ENCODE measurements around the gene SLC38A10.

The SLC38A10 gene

DNA sequence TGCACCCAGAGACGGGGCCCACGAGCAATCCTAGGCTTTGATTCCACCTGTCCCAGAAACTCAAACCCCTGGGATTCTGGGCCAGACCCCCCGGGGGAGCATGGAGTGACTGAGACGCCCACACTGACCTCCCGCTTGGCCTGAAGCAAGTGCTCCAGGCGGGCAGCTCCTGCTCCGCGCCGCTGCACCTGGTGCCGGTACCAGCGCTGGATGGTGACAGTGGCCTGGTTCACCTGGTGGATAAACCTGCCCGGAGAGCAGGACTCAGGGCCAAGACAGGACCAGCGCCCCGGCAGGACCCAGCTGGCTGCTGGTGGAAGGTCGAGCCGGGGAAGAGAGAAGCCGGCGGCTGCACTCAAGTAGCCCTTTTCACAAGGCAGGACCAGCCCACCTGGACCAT, 94.9 kb downstream of the SLC38A10 start:
- no peak for DNase-seq

DNA sequence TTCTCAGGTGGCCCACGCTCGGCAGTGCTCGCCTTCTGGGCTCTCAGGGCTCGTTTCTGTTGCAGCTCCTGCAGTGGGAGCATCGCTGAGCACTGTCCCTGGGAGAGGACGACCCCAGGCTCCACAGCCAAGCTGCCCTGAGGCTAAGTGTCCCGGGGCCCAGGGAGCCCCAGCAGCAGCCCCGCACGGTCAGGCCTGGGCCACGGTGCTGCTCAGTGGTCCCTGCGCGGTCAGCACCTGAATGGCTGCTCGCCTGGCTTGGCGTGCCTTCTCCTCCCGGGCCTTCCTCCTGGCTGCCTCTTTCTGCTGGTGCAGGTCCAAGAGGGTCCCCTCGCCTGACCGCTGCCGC, 95.7 kb downstream of the SLC38A10 start:
- DNase-seq = no peak

DNA sequence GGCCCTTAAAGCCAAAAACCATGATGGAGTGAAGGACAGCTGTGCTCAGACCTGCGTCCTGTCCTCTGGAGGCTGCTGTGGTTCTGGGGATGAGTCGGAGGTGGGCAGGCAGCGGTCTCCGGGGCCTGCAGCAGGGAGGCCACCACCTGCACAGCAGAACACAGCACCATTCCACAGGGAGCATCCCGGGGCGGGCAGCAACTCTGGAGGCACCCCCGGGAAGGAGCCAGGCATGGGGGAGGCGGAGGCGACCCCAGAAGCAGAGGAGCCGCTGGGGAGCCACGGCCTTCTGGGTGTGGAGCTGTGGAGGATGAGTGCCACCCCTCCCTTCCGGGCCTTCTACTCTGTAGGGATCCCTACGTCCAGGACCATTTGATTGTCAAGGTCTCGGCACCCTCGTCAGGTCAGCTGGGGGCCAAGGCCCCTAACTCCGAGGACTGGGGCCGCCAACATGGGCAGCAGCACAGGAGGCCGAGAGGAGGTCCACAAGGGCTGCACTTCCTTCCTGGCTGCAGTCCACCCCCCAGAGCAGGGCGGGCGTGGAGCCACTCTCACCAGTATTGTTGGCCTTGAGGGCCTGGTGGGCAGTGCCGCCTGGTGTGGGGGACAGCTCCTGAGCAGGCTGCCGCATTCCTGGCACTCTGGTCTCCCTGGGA, 96.2 kb downstream of the SLC38A10 start:
- no peak for DNase-seq

DNA sequence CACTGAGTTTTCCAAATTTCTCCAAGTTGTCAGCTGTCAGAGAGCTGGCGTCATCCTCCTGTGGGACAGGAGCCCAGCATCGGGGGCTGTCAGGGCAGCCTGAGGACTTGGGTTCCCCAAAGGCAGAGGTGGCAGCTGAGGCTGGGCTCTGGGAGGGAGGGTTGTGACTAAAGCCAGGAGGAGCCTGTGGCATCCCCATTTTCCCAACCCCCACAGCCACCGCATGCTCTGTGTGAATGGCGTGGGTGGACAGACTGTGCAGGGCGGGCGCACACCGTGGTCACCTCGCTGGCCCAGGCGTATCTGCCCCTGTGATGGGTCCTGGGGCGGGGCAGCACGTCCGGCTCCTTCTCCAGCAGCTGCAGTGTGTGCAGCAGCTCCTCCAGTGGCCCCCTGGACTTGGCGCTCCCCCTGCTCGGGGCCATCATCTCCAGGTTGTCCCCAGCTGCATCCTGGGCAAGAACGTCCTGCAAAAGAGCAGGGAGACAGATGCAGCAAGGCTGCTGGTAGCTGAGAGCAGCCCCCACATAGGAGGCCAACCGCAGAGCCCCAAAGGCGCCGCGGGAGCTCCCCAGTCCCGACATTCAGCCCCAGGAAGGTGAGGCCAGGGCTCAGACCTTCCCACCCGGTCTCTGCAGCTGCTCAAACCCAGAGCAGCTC, 97.1 kb downstream of the SLC38A10 start:
- no peak for DNase-seq

DNA sequence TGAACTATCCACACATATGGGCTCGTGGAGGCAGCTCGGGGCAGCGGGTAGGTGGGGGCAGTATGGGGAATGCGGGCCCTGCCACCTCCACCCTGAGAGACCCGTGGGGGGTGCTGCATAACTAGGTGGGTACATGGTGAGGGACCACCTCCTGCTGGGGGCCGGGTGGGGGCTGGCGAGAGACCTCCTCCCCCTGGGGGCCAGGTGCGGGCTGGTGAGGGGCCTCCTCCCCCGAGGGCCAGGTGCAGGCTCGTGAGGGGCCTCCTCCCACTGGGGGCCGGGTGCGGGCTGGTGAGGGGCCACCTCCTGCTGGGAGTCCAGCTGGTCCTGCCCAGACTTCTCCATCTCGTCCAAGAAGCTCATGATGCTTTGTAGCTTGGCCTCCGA, 97.7 kb downstream of the SLC38A10 start:
- no peak for DNase-seq

DNA sequence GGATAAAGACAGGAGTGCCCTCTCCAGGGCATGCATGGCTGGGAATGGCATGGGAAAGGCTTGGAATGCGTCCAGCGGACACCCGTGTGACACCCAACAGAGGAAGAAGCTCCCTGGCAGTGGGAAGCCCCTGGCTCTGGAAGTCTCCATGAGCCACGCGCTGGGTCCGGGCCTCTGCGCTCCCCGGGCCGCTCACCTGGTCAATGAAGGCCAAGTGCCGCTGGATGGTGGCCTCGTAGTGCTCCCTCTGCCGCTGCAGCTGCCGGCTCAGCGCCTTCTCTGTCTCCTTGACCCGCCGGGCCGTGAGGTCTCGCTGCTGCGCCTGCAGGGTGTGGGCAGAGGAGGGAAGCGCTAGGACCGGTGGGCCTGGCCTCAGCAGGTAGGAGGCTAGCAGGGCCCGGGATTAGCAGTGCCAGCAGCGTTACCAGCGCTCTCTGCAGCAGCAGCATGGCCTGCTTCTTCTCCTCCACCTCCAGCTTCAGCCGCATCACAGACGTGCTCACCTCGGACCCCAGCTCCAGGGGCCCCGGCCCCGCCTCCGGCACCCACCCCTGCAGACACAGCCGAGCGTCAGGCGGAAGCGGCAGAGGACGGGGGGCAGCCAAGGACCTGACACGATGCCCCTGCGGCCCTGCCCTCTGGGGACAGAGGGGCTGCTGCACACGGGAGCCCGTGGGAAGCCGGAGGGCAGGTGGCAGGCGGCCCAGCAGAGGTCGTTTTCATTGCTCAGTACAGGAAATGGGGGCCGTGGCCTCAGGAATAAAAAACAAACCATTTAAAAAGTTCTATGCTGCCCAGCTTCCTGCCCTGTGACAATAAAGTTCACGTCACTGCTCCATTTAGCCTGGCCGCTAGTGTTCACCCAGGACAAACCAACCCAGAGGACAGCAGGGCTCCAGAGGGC, 98.3 kb downstream of the SLC38A10 start:
- DNase-seq = no peak

DNA sequence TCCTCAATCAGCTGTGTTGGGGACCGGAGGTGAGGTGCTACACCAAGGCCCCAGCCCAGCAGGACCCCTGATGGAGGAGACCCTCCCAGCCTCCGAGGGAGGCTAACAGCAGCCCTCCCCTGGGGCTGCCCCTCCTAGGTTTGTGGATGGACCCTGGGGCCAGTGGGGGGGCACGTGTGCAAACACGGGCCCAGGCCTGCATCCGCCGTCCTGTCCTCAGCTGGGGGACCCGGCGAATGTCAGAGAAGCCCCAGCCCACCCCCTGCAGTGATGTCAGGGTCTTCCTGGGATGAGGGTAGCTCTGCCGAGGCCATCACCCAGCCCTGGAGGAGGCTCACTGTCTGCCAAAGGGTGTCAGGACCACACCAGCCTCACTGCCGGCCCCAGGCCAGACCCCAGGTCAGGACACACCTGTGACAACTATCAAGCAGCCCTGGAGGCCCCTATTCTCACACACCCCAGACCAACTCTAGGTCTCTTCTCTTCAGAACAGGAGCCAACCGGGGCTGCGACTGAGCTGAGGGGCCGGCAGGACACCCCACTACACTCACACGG, 99.1 kb downstream of the SLC38A10 start:
- DNase-seq = no peak
